H1 (cell line): ENCODE results near the gene FOXL3. TPM values are rescaled to one million over a fixed set of nuclear protein-coding genes. Genes with fewer than 3 reads are reported as not detected.

Source experiments
- CTCF ChIA-PET: fragments of 300-600 bp; sonication (Branson Sonifier 250); formaldehyde crosslinking; loops from one replicate; lab custom pipeline; 2021; ENCODE audit not compliant: partially characterized antibody; lab: Charles Lee
- POLR2A ChIA-PET: fragments of 300-600 bp; sonication (Branson Sonifier 250); formaldehyde crosslinking; loops from one replicate; lab custom pipeline; 2021; ENCODE audit warnings: inconsistent platforms; ENCODE audit not compliant: partially characterized antibody; lab: Charles Lee
- DNase-seq, 2 experiments: peaks; one replicate each; pipeline versions ENCODE4 v3.0.0 to v3.0.0-alpha.2; 2010 to 2022; ENCODE audit warnings: low spot score in 2 of 2, low read depth in 1 of 2, mixed read lengths in 1 of 2
- FAIRE-seq: peaks from 2 replicates; lab custom pipeline; 2011; peaks lifted over from hg19 to GRCh38; lab: Jason Lieb, UNC
- H2AFZ ChIP-seq: 2 replicates; pipeline ENCODE4 v1.8.1; 2012; ENCODE audit warnings: low read length, inconsistent platforms
- H2AK5ac ChIP-seq: 2 replicates; pipeline ENCODE4 v1.6.1; 2013; ENCODE audit warnings: low read depth, low read length
- H2BK120ac ChIP-seq: replicated peaks from 2 replicates; pipeline ENCODE3; 2013; ENCODE audit warnings: low read depth, low read length, inconsistent platforms
- H2BK12ac ChIP-seq: 2 replicates; pipeline ENCODE4 v1.6.1; 2013; ENCODE audit warnings: low read depth, low read length
- H2BK15ac ChIP-seq: 2 replicates; pipeline ENCODE4 v1.6.1; 2013; ENCODE audit warnings: low read length
- H2BK20ac ChIP-seq: 2 replicates; pipeline ENCODE4 v1.6.1; 2013; ENCODE audit warnings: low read length
- H2BK5ac ChIP-seq: 2 replicates; pipeline ENCODE4 v1.6.1; 2013; ENCODE audit warnings: low read depth, low read length
- H3K14ac ChIP-seq: 2 replicates; pipeline ENCODE4 v1.6.1; 2013; ENCODE audit warnings: inconsistent platforms; ENCODE audit not compliant: insufficient read length
- H3K18ac ChIP-seq: 2 replicates; pipeline ENCODE4 v1.6.1; 2013; ENCODE audit warnings: low read length; ENCODE audit errors: extremely low read depth
- H3K23ac ChIP-seq: 2 replicates; pipeline ENCODE4 v1.6.1; 2013; ENCODE audit warnings: inconsistent platforms; ENCODE audit not compliant: insufficient read length
- H3K23me2 ChIP-seq: 2 replicates; pipeline ENCODE4 v1.6.1; 2013; ENCODE audit warnings: low read depth, low read length
- H3K27ac ChIP-seq: 2 replicates; pipeline ENCODE4 v1.6.1; 2011; ENCODE audit warnings: low read depth, low read length, inconsistent platforms
- H3K27me3 ChIP-seq, 4 experiments: replicated peaks in 1 of 4; 1 replicate in 1 of 4; 2 replicates in 3 of 4; pipeline versions ENCODE4 v1.6.1 to v1.8.1; 2011 to 2013; ENCODE audit warnings: low read length in 3 of 4, mild to moderate bottlenecking in 3 of 4, inconsistent platforms in 2 of 4, mixed read lengths in 2 of 4, moderate library complexity in 1 of 4; ENCODE audit not compliant: control insufficient read depth in 3 of 4, insufficient read depth in 3 of 4; ENCODE audit errors: extremely low read depth in 1 of 4
- H3K36me3 ChIP-seq, 4 experiments: 2 replicates each; pipeline versions ENCODE4 v1.6.1 to v1.8.1; 2011 to 2013; ENCODE audit warnings: mild to moderate bottlenecking in 4 of 4, low read length in 3 of 4, moderate library complexity in 2 of 4, control low read depth in 1 of 4, inconsistent platforms in 1 of 4; ENCODE audit not compliant: insufficient read depth in 4 of 4, control insufficient read depth in 2 of 4
- H3K4ac ChIP-seq: replicated peaks from 2 replicates; pipeline ENCODE3; 2013; ENCODE audit warnings: low read length, low read depth, mixed read lengths, inconsistent platforms; ENCODE audit not compliant: insufficient read length
- H3K4me1 ChIP-seq, 4 experiments: replicated peaks in 1 of 4; 1 replicate in 1 of 4; 2 replicates in 3 of 4; pipeline versions ENCODE4 v1.6.1 to v1.8.1; 2011 to 2013; ENCODE audit warnings: low read length in 3 of 4, inconsistent platforms in 2 of 4, mixed read lengths in 1 of 4; ENCODE audit not compliant: insufficient read depth in 4 of 4, control insufficient read depth in 3 of 4
- H3K4me2 ChIP-seq, 2 experiments: 2 replicates each; pipeline versions ENCODE4 v1.6.1 to v1.8.1; 2011 to 2013; ENCODE audit warnings: low read depth in 2 of 2, low read length in 2 of 2, control low read depth in 1 of 2, inconsistent platforms in 1 of 2, mild to moderate bottlenecking in 1 of 2; ENCODE audit not compliant: insufficient read depth in 1 of 2
- H3K4me3 ChIP-seq, 4 experiments: fragments of 200-600, 300-600 bp in 1 of 4; sonication (generic), shearing (Covaris generic), sonication (Bioruptor Twin) in 1 of 4; 2 replicates each; pipeline versions ENCODE4 v1.5.1 to v1.8.1; 2011 to 2016; ENCODE audit warnings: low read length in 4 of 4, low read depth in 3 of 4, control low read depth in 2 of 4, inconsistent platforms in 2 of 4, mild to moderate bottlenecking in 2 of 4, mixed read lengths in 1 of 4, moderate library complexity in 1 of 4; ENCODE audit not compliant: insufficient read depth in 2 of 4; ENCODE audit errors: extremely low read depth in 1 of 4
- H3K56ac ChIP-seq: replicated peaks from 2 replicates; pipeline ENCODE3; 2013; ENCODE audit warnings: low read depth, mild to moderate bottlenecking, mixed read lengths, low read length, inconsistent platforms; ENCODE audit not compliant: insufficient read length
- H3K79me1 ChIP-seq: 2 replicates; pipeline ENCODE4 v1.6.1; 2013; ENCODE audit warnings: low read depth, low read length, control low read depth
- H3K79me2 ChIP-seq, 2 experiments: 2 replicates each; pipeline versions ENCODE4 v1.6.1 to v1.8.1; 2012 to 2013; ENCODE audit warnings: low read length in 2 of 2, mild to moderate bottlenecking in 2 of 2, inconsistent platforms in 1 of 2; ENCODE audit not compliant: insufficient read depth in 2 of 2, control insufficient read depth in 1 of 2
- H3K9ac ChIP-seq, 4 experiments: replicated peaks in 1 of 4; 1 replicate in 1 of 4; 2 replicates in 3 of 4; pipeline versions ENCODE4 v1.6.1 to v1.8.1; 2011 to 2013; ENCODE audit warnings: low read depth in 3 of 4, low read length in 3 of 4, control low read depth in 2 of 4, mild to moderate bottlenecking in 2 of 4, moderate library complexity in 2 of 4, inconsistent platforms in 1 of 4; ENCODE audit errors: extremely low read depth in 1 of 4
- H3K9me3 ChIP-seq, 2 experiments: 2 replicates each; pipeline versions ENCODE4 v1.6.1 to v1.8.1; 2012 to 2013; ENCODE audit warnings: mild to moderate bottlenecking in 2 of 2, moderate library complexity in 2 of 2, control low read depth in 1 of 2, inconsistent platforms in 1 of 2, low read depth in 1 of 2, low read length in 1 of 2, mixed read lengths in 1 of 2; ENCODE audit not compliant: insufficient read depth in 2 of 2
- H4K20me1 ChIP-seq, 2 experiments: replicated peaks in 1 of 2; 2 replicates each; pipeline versions ENCODE3 to v1.8.1; 2011 to 2013; ENCODE audit warnings: inconsistent platforms in 2 of 2, low read length in 2 of 2, mild to moderate bottlenecking in 1 of 2; ENCODE audit not compliant: insufficient read depth in 2 of 2, control insufficient read depth in 1 of 2
- H4K5ac ChIP-seq: 2 replicates; pipeline ENCODE4 v1.6.1; 2013; ENCODE audit warnings: low read length, low read depth, mixed read lengths, inconsistent platforms; ENCODE audit not compliant: insufficient read length
- H4K8ac ChIP-seq: 2 replicates; pipeline ENCODE4 v1.8.0; 2013; ENCODE audit warnings: mild to moderate bottlenecking, moderate library complexity, low read length, inconsistent platforms; ENCODE audit not compliant: insufficient read depth; ENCODE audit errors: extremely low read depth
- H4K91ac ChIP-seq: replicated peaks from 2 replicates; pipeline ENCODE3; 2013; ENCODE audit warnings: low read length, mixed read lengths, inconsistent platforms; ENCODE audit not compliant: insufficient read length
- BACH1 ChIP-seq: IDR thresholded peaks from 2 replicates; pipeline ENCODE4 v1.6.1; 2012; ENCODE audit warnings: low read length, improper control_type of control experiment
- CBX8 ChIP-seq: fragments of 300-800, 300-1000 bp; sonication (generic); IDR thresholded peaks from 2 replicates; pipeline ENCODE4 v1.7.1; 2016; ENCODE audit warnings: low read depth, low read length, borderline replicate concordance
- CREB1 ChIP-seq: IDR thresholded peaks from 2 replicates; pipeline ENCODE4 v1.6.1; 2012; ENCODE audit warnings: inconsistent platforms
- CTBP2 ChIP-seq: IDR thresholded peaks from 2 replicates; pipeline ENCODE4 v1.7.0; 2011; ENCODE audit warnings: borderline replicate concordance, mild to moderate bottlenecking, moderate library complexity, mixed read lengths, low read length; ENCODE audit not compliant: insufficient read depth, insufficient read length
- EP300 ChIP-seq, 2 experiments: IDR thresholded peaks; 1 replicate in 1 of 2; 2 replicates in 1 of 2; pipeline ENCODE4 v1.6.1; 2011 to 2012; ENCODE audit warnings: low read depth in 2 of 2, low read length in 2 of 2, mild to moderate bottlenecking in 2 of 2, borderline replicate concordance in 1 of 2, inconsistent platforms in 1 of 2, moderate library complexity in 1 of 2
- JUN ChIP-seq: IDR thresholded peaks from 2 replicates; pipeline ENCODE4 v1.6.1; 2011; ENCODE audit warnings: low read depth, mild to moderate bottlenecking, improper control_type of control experiment, low read length
- KDM1A ChIP-seq: fragments of 200-600, 300-600 bp; sonication (generic); IDR thresholded peaks from 2 replicates; pipeline ENCODE4 v1.7.1; 2016; ENCODE audit warnings: mild to moderate bottlenecking, low read length, borderline replicate concordance
- KDM5A ChIP-seq: fragments of 200-600 bp; IDR thresholded peaks from 2 replicates; pipeline ENCODE4 v1.7.1; 2012; ENCODE audit warnings: mild to moderate bottlenecking, low read length, inconsistent platforms, mixed read lengths
- PHF8 ChIP-seq: fragments of 200-600 bp; sonication (generic); conservative IDR thresholded peaks from 2 replicates; pipeline ENCODE4 v1.7.1; 2012; ENCODE audit warnings: low read depth, mild to moderate bottlenecking, inconsistent platforms, low read length, moderate library complexity
- RFX5 ChIP-seq: IDR thresholded peaks from 2 replicates; pipeline ENCODE4 v1.6.1; 2011; ENCODE audit warnings: low read depth, low read length, improper control_type of control experiment, borderline replicate concordance
- RXRA ChIP-seq: IDR thresholded peaks from 2 replicates; pipeline ENCODE4 v1.6.1; 2011; ENCODE audit warnings: low read depth, mild to moderate bottlenecking, low read length, moderate library complexity; ENCODE audit not compliant: insufficient read depth
- SAP30 ChIP-seq: fragments of 300-600 bp; sonication (generic); IDR thresholded peaks from 2 replicates; pipeline ENCODE4 v1.7.1; 2012; ENCODE audit warnings: low read length, moderate library complexity, mild to moderate bottlenecking, inconsistent platforms; ENCODE audit not compliant: insufficient read depth, insufficient replicate concordance
- SP1 ChIP-seq: IDR thresholded peaks from 2 replicates; pipeline ENCODE4 v1.6.1; 2011; ENCODE audit warnings: low read depth, low read length
- SP4 ChIP-seq: IDR thresholded peaks from 2 replicates; pipeline ENCODE4 v1.6.1; 2012; ENCODE audit warnings: low read length, inconsistent platforms
- TCF12 ChIP-seq: IDR thresholded peaks from 2 replicates; pipeline ENCODE4 v1.6.1; 2011; ENCODE audit warnings: low read depth, mild to moderate bottlenecking, low read length
- WGBS, 2 experiments: shearing (Covaris generic) in 1 of 2; methylation state at CpG; one replicate each; pipeline versions ENCODE4 v1.1.6 to v1.1.7; 2013 to 2015; ENCODE audit warnings: low lambda C conversion rate in 2 of 2, mixed read lengths in 2 of 2, inconsistent platforms in 1 of 2, low coverage in 1 of 2, missing lambda C conversion rate in 1 of 2; ENCODE audit not compliant: insufficient replicate concordance in 2 of 2, insufficient coverage in 1 of 2, insufficient read length in 1 of 2; ENCODE audit errors: extremely low coverage in 1 of 2, missing lambda C conversion rate in 1 of 2; 5-methylcytosine and 5-hydroxymethylcytosine counted together
- polyA plus RNA-seq, 7 experiments: library from polyadenylated mRNA; depleted of rRNA in 3 of 7; stranded (reverse) in 5 of 7; unstranded in 2 of 7; fragments of >200 nt in 5 of 7; fragments of 200-250 nt in 2 of 7; gene quantifications; 1 replicate in 5 of 7; 2 replicates in 1 of 7; 4 replicates in 1 of 7; pipeline versions ENCODE4 v1.2.1 to v1.2.3, GENCODE V29; 2011 to 2013; ENCODE audit warnings: missing spikeins in 2 of 7, mixed read lengths in 2 of 7
- total RNA-seq: library from RNA; stranded (reverse); fragmentation: NEBNext Ultra II Directional; extraction: Animal tissue kit (Norgen Biotek cat#: 25700); gene quantifications from 2 replicates; pipeline ENCODE4 v1.2.1, GENCODE V29; 2021

Gene FOXL3
- total and polyA plus RNA-seq, 2 of the 8 experiments (the other 6 are each of a cell fraction or from before 2014, with no cell fraction given): not detected

DNA sequence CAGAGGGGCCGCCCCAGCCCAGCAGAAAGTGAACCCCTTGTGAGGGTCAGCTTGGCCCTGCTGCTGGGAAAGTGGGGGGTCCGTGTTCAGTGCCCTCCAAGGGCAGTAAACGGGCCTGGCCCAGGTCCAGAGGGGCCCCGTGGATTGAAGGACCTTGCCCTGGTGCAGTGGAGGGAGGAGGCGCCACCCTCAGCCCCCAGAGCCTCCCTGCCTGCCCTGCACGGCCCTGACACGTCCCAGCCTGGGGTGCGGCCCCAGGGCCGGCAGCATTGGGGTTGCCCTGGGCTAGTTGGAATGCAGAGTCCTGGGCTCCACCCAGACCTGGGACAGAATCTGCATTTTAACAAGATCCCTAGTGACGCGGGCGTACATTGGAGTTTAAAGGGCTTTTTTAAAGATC is 42.8 kb upstream of the FOXL3 start:
- Histone ChIP-seq H3K79me1 (no peaks in the 10 kb centered on the region), H2AK5ac (no peak overlapping the region), H3K4me1 (no peaks in the 10 kb centered on the region), H3K9ac (no peak overlapping the region), H4K8ac (no peak overlapping the region), H3K79me2 (no peaks in the 10 kb centered on the region), H3K27me3 (no peaks in the 10 kb centered on the region), H2AFZ (no peak overlapping the region), H4K91ac (no peak overlapping the region), H3K56ac (no peak overlapping the region), H2BK120ac (no peak overlapping the region), H3K4me2 (no peak overlapping the region), H3K9me3 (no peaks in the 10 kb centered on the region; a peak in 1 of 4 replicates), H4K20me1 (peaks cover 2 to 3% of the 10 kb centered on the region in 2 experiments), H3K14ac (no peak overlapping the region), H3K23me2 (no peaks in the 10 kb centered on the region), H2BK15ac (no peak overlapping the region), H3K27ac (no peak overlapping the region), H2BK20ac (no peak overlapping the region), H3K36me3 (peaks cover 0 to 12% (median 4%) of the 10 kb centered on the region in 4 experiments; a peak in 4 of 8 replicates), H4K5ac (no peak overlapping the region), H2BK12ac (no peak overlapping the region), H3K4me3 (no peak overlapping the region), H3K4ac (no peak overlapping the region), H3K23ac (no peak overlapping the region), H2BK5ac (no peak overlapping the region), H3K18ac (no peak overlapping the region)
- ChIA-PET CTCF (no interaction called here), POLR2A (no interaction called here)
- FAIRE-seq (no peak), DNase-seq (no peak)
- WGBS, 2 experiments: 93% methylated on average over 12 of the region's 12 CpGs; no CpG with 5 or more reads in 1 of the 2 experiments
- TF ChIP-seq RXRA: no peak
- no peak for TF ChIP-seq TCF12
- TF ChIP-seq KDM5A: no peak
- no peak for TF ChIP-seq CTBP2
- TF ChIP-seq RFX5: no peak
- no peak for TF ChIP-seq BACH1
- no peak for TF ChIP-seq SP4
- TF ChIP-seq JUN: no peak
- TF ChIP-seq KDM1A: no peak
- TF ChIP-seq PHF8: no peak
- no peak for TF ChIP-seq CREB1
- no peak for TF ChIP-seq SAP30
- TF ChIP-seq CBX8: no peak
- no peak for TF ChIP-seq EP300 (IDR thresholded peaks at IDR 0.05; ENCODE audit: borderline replicate concordance in 1 of 2, low read depth in 2 of 2, low read length in 2 of 2)
- no peak for TF ChIP-seq SP1
